Activated CD4-positive, alpha-beta T cell treated with anti-CD3 and anti-CD28 coated beads, Interleukin-2, Interleukin-6, amounts not matched to agents 100 ng/mL and 50 ng/mL, durations not matched to agents 16 hours and 8 hours (primary cell): ENCODE data around the gene CCDC102B.

Experiments used
- DNase-seq: peaks from one replicate; pipeline ENCODE4 v3.0.0-alpha.2; 2020

CCDC102B gene

GRCh38 chr18:69097349-69097748, 299.5 kb downstream of the CCDC102B start:
- no peak for DNase-seq

GRCh38 chr18:69102959-69103358, 305.1 kb downstream of the CCDC102B start:
- DNase-seq = no peak
